Loucy (cell line): ENCODE data around the gene SPOCK2.

Experiments used
- H2AFZ ChIP-seq: fragments of 200-600 bp; sonication (generic); 2 replicates; pipeline ENCODE4 v1.6.0; 2016; ENCODE audit warnings: antibody characterized with exemption, mild to moderate bottlenecking, low read length, moderate library complexity
- H3F3A ChIP-seq: fragments of 200-600 bp; 2 replicates; pipeline ENCODE4 v1.6.0; 2016; ENCODE audit warnings: antibody characterized with exemption, low read depth, mild to moderate bottlenecking
- H3K27me3 ChIP-seq: fragments of 200-600 bp; sonication (generic); 2 replicates; pipeline ENCODE4 v1.6.1; 2014; ENCODE audit warnings: low read length, mild to moderate bottlenecking; ENCODE audit not compliant: insufficient read depth, poor library complexity, severe bottlenecking
- H3K36me3 ChIP-seq: fragments of 200-600 bp; sonication (generic); 2 replicates; pipeline ENCODE4 v1.6.1; 2016; ENCODE audit warnings: low read length; ENCODE audit not compliant: insufficient read depth
- H3K4me1 ChIP-seq: fragments of 200-600 bp; sonication (generic); 2 replicates; pipeline ENCODE4 v1.5.1; 2014; ENCODE audit warnings: low read length, mild to moderate bottlenecking; ENCODE audit not compliant: insufficient read depth, poor library complexity, severe bottlenecking
- H3K4me2 ChIP-seq: fragments of 200-600 bp; sonication (generic); 2 replicates; pipeline ENCODE4 v1.6.0; 2014; ENCODE audit warnings: antibody characterized with exemption, low read length, low read depth, mild to moderate bottlenecking; ENCODE audit not compliant: poor library complexity, severe bottlenecking
- H3K4me3 ChIP-seq: fragments of 200-600 bp; sonication (generic); 2 replicates; pipeline ENCODE4 v1.5.1; 2014; ENCODE audit warnings: low read length, mild to moderate bottlenecking, mixed read lengths; ENCODE audit not compliant: poor library complexity, severe bottlenecking
- H3K79me2 ChIP-seq: fragments of 200-600 bp; sonication (generic); 2 replicates; pipeline ENCODE4 v1.6.1; 2014; ENCODE audit warnings: low read length; ENCODE audit not compliant: insufficient read depth
- H3K9ac ChIP-seq: fragments of 200-600 bp; sonication (generic); 2 replicates; pipeline ENCODE4 v1.6.0; 2014; ENCODE audit warnings: mild to moderate bottlenecking, low read depth, low read length, moderate library complexity; ENCODE audit not compliant: poor library complexity, severe bottlenecking
- H3K9me2 ChIP-seq: fragments of 200-600 bp; sonication (generic); replicated peaks from 2 replicates; pipeline ENCODE4 v1.6.1; 2016; ENCODE audit warnings: low read depth, low read length, mixed read lengths
- H3K9me3 ChIP-seq: fragments of 200-600 bp; sonication (generic); 2 replicates; pipeline ENCODE4 v1.6.1; 2014; ENCODE audit warnings: mild to moderate bottlenecking, antibody characterized with exemption, low read length, low read depth; ENCODE audit not compliant: insufficient read depth
- H4K20me1 ChIP-seq: fragments of 200-600 bp; sonication (generic); 2 replicates; pipeline ENCODE4 v1.6.0; 2014; ENCODE audit warnings: antibody characterized with exemption, low read length, mild to moderate bottlenecking; ENCODE audit not compliant: insufficient read depth, poor library complexity, severe bottlenecking
- EZH2phosphoT487 ChIP-seq: fragments of 200-600 bp; IDR thresholded peaks from 2 replicates; pipeline ENCODE4 v1.6.1; 2018; ENCODE audit warnings: antibody characterized with exemption, mild to moderate bottlenecking, moderate library complexity, borderline replicate concordance
- TF ChIP-seq, protein P1 (sequence below): fragments of 200-600 bp; sonication (generic); conservative IDR thresholded peaks from 2 replicates; pipeline ENCODE4 v1.5.1; 2014; ENCODE audit warnings: mild to moderate bottlenecking, antibody characterized with exemption, low read length

SPOCK2 gene

DNA sequence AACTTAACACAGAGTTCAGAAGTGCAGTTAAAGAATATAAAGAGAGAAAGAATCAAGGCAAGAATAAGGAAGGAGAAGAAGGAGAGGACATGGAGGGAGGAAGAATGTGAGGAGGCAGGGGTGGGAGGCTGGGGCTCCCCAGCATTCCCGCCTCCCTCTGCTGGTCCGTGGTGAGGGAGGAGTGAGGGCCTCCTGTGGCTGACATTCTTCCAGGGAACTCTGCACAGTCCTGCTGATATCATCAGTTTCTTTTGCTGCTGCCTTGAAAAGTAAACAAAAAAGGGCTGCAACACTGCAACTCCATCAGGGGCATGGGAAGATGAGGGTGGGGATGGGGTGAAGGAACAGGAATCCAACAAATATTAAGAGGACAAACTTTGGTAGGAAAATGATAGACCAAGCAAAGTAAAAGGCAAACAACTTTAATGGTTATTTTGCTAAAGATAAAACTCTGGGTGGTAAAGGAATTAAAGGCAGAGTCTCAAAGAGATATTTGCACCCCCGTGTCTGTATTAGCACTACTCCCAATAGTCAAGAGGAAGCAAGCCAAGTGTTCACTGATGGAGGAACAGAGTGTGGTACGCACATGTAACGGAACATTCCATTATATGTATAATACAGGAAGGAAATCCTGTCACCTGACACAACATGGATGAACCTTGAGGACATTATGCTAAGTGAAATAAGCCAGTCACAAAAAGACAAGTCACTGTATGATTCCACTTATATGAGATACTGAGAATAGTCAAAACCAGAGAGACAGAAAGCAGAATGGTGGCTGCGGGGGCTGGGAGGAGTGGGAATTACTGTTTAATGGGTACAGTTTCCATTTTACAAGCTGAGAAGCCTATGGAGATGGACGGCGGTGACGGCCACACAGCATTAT, 8.0 kb upstream of the SPOCK2 start:
- Histone ChIP-seq H3K36me3 (peaks cover 45% of the 10 kb centered on the region), H3K79me2 (no peaks in the 10 kb centered on the region), H3K9me2 (no peaks in the 10 kb centered on the region), H3K9ac (no peak overlapping the region), H3K4me2 (no peak overlapping the region), H3F3A (no peaks in the 10 kb centered on the region; the same call in 1 of the 2 replicates), H3K4me1 (peaks cover 6% of the 10 kb centered on the region), H3K27me3 (no peaks in the 10 kb centered on the region), H2AFZ (no peak overlapping the region), H3K4me3 (no peak overlapping the region), H4K20me1 (no peaks in the 10 kb centered on the region), H3K9me3 (no peaks in the 10 kb centered on the region)
- no peak for TF ChIP-seq EZH2phosphoT487
- TF ChIP-seq, protein P1, sequence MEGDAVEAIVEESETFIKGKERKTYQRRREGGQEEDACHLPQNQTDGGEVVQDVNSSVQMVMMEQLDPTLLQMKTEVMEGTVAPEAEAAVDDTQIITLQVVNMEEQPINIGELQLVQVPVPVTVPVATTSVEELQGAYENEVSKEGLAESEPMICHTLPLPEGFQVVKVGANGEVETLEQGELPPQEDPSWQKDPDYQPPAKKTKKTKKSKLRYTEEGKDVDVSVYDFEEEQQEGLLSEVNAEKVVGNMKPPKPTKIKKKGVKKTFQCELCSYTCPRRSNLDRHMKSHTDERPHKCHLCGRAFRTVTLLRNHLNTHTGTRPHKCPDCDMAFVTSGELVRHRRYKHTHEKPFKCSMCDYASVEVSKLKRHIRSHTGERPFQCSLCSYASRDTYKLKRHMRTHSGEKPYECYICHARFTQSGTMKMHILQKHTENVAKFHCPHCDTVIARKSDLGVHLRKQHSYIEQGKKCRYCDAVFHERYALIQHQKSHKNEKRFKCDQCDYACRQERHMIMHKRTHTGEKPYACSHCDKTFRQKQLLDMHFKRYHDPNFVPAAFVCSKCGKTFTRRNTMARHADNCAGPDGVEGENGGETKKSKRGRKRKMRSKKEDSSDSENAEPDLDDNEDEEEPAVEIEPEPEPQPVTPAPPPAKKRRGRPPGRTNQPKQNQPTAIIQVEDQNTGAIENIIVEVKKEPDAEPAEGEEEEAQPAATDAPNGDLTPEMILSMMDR, result no peak

DNA sequence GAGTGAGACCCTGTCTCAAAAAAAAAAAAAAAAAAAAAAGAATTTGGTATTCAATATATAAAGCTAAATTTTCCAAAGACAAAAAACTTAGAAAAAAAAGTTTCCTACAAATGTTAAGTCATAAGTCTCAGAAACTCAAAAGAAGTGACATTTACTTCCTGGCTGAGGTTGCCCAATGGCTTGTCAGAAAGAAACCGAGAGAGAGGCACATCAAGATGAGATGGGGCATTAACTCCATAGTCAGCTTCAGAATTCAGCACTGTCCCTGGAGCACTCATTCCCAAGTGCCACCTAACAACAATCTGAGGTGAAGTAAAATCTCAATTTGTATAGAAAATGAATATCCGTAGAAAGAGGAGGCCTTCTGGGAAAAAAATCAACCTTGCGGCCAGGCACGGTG, 6.8 kb upstream of the SPOCK2 start:
- H3K4me3 ChIP-seq, result no peak overlapping the region
- H2AFZ ChIP-seq, result no peak overlapping the region
- peaks cover 6% of the 10 kb centered on the region for H3K4me1 ChIP-seq
- H3K4me2 ChIP-seq, result no peak overlapping the region
- peaks cover 38% of the 10 kb centered on the region for H3K36me3 ChIP-seq
- TF ChIP-seq EZH2phosphoT487, result no peak
- TF ChIP-seq, protein P1, result no peak
- no peaks in the 10 kb centered on the region for H4K20me1 ChIP-seq
- no peaks in the 10 kb centered on the region for H3K9me2 ChIP-seq
- H3K27me3 ChIP-seq, result no peaks in the 10 kb centered on the region
- H3K9ac ChIP-seq, result no peak overlapping the region
- no peaks in the 10 kb centered on the region for H3K79me2 ChIP-seq
- no peaks in the 10 kb centered on the region; the same call in 1 of the 2 replicates for H3F3A ChIP-seq
- no peaks in the 10 kb centered on the region for H3K9me3 ChIP-seq

GRCh38 chr10:72094574-72094973, 6.2 kb upstream of the SPOCK2 start:
- H3K36me3 ChIP-seq, result peaks cover 33% of the 10 kb centered on the region
- H3K9ac ChIP-seq, result no peak overlapping the region
- H2AFZ ChIP-seq, result no peak overlapping the region
- H3K27me3 ChIP-seq, result no peaks in the 10 kb centered on the region
- H3K4me1 ChIP-seq, result peaks cover 6% of the 10 kb centered on the region
- H3F3A ChIP-seq, result no peaks in the 10 kb centered on the region; the same call in 1 of the 2 replicates
- H3K4me3 ChIP-seq, result no peak overlapping the region
- H3K9me2 ChIP-seq, result no peaks in the 10 kb centered on the region
- no peaks in the 10 kb centered on the region for H4K20me1 ChIP-seq
- TF ChIP-seq, protein P1, result no peak
- TF ChIP-seq EZH2phosphoT487, result no peak
- H3K9me3 ChIP-seq, result no peaks in the 10 kb centered on the region
- no peak overlapping the region for H3K4me2 ChIP-seq
- no peaks in the 10 kb centered on the region for H3K79me2 ChIP-seq
